Measurements from ENCODE around the gene RALGPS1.

Gene RALGPS1

DNA sequence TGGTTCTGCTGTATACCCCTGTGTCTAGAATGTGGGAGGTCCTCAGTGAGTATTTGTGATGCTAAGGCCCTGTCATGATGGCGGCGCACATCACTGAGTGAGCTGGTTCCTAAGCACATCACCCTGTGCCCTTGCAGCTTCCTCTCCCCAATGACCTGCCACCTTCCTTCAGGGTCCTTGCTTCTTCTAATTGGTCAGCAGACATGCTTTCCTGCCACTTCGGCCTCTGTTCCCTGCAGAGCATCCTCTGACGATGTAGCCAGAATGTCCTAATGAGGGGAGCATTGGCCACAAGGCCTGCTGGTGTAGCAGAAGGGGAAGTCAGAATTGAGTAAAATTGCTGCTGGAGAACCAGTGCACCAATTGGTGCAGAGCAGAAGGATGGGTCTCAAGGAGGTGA is 238.9 kb downstream of the RALGPS1 start:
- H3K27ac ChIP-seq (ENCODE audit: low read depth, low read length): no peak overlapping the region
- H3K27me3 ChIP-seq (ENCODE audit: control insufficient read depth, insufficient read depth, low read length): no peaks in the 10 kb centered on the region
- no peaks in the 10 kb centered on the region for H3K4me1 ChIP-seq (ENCODE audit: control insufficient read depth, insufficient read depth, low read length)
- no peak overlapping the region for H3K9ac ChIP-seq (ENCODE audit: low read depth, low read length)
- no peaks in the 10 kb centered on the region for H3K36me3 ChIP-seq (ENCODE audit: control insufficient read depth, insufficient read depth, low read length)
- no peak overlapping the region for H3K4me3 ChIP-seq (ENCODE audit: low read depth, low read length)
- no peaks in the 10 kb centered on the region for H3K9me3 ChIP-seq (ENCODE audit: control insufficient read depth, insufficient read depth, low read length)

DNA sequence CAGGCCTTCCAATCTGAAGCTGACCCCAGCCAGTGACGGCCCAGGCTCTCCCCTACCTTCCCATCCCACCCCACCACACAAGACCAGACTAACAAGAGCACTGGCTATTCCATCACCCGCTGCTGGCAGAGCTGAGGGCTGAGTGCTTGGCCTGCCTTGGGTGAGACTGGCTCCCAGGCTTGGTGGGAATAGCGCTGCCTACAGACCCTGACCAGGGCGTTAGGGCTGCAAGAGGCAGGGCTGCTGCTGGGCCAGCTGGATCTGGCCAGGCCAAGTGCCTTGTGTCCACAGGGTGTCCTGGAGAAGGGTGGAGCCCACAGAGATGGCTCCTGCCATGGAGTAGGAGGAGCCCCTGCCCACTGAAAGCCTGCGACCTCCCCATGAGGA is 239.4 kb downstream of the RALGPS1 start:
- Histone ChIP-seq H3K36me3 (ENCODE audit: control insufficient read depth, insufficient read depth, low read length) (no peaks in the 10 kb centered on the region), H3K9ac (ENCODE audit: low read depth, low read length) (no peak overlapping the region), H3K4me3 (ENCODE audit: low read depth, low read length) (no peak overlapping the region), H3K4me1 (ENCODE audit: control insufficient read depth, insufficient read depth, low read length) (peaks cover 3% of the 10 kb centered on the region), H3K27me3 (ENCODE audit: control insufficient read depth, insufficient read depth, low read length) (no peaks in the 10 kb centered on the region), H3K27ac (ENCODE audit: low read depth, low read length) (no peak overlapping the region), H3K9me3 (ENCODE audit: control insufficient read depth, insufficient read depth, low read length) (no peaks in the 10 kb centered on the region)

- Histone ChIP-seq H3K27ac (ENCODE audit: low read depth, low read length) (no peak overlapping the region), H3K4me3 (ENCODE audit: low read depth, low read length) (no peak overlapping the region), H3K9me3 (ENCODE audit: control insufficient read depth, insufficient read depth, low read length) (no peaks in the 10 kb centered on the region)
Observed at GRCh38 chr9:127154390-127155191, 240.0 kb downstream of the RALGPS1 start.

DNA sequence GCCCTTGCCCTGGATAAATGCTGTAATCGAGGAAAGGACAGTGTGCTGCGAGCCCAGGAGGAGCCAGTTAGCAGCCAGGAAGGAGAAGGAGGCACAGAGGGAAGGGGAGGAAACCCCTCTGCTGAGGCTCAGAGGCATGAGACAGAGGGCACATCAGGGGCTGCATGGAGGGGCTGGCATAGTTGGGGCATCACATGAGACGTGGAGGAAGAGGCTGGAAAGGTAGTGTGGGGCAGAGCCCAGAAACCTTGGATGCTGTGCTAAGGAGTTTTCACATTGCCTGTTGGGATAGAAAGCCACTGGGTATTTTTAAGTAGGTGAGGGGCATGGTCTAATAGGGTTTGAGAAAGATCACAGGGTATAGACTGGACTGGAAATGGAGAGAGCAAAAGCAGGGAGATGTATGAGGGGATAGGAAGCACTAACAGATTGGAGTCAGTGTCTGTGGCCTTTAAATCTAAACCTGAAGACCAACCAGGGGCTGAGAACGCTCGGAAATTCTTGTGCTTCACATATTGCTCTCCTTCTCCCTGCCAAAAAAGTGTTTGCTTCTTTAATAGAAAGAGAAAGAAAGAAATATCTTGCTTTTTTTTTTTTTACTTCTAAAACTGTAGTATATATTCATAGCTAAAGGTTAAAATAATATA is 240.9 kb downstream of the RALGPS1 start:
- no peaks in the 10 kb centered on the region for H3K27me3 ChIP-seq (ENCODE audit: control insufficient read depth, insufficient read depth, low read length)
- H3K36me3 ChIP-seq (ENCODE audit: control insufficient read depth, insufficient read depth, low read length): no peaks in the 10 kb centered on the region
- no peak overlapping the region for H3K9ac ChIP-seq (ENCODE audit: low read depth, low read length)
- no peak overlapping the region for H3K4me3 ChIP-seq (ENCODE audit: low read depth, low read length)
- peaks cover 16% of the 10 kb centered on the region for H3K4me1 ChIP-seq (ENCODE audit: control insufficient read depth, insufficient read depth, low read length)
- H3K27ac ChIP-seq (ENCODE audit: low read depth, low read length): no peak overlapping the region
- no peaks in the 10 kb centered on the region for H3K9me3 ChIP-seq (ENCODE audit: control insufficient read depth, insufficient read depth, low read length)

More at GRCh38 chr9:127154390-127155191, 240.0 kb downstream of the RALGPS1 start:
- Histone ChIP-seq H3K27me3 (ENCODE audit: control insufficient read depth, insufficient read depth, low read length) (no peaks in the 10 kb centered on the region), H3K4me1 (ENCODE audit: control insufficient read depth, insufficient read depth, low read length) (peaks cover 9% of the 10 kb centered on the region), H3K36me3 (ENCODE audit: control insufficient read depth, insufficient read depth, low read length) (no peaks in the 10 kb centered on the region), H3K9ac (ENCODE audit: low read depth, low read length) (no peak overlapping the region)

DNA sequence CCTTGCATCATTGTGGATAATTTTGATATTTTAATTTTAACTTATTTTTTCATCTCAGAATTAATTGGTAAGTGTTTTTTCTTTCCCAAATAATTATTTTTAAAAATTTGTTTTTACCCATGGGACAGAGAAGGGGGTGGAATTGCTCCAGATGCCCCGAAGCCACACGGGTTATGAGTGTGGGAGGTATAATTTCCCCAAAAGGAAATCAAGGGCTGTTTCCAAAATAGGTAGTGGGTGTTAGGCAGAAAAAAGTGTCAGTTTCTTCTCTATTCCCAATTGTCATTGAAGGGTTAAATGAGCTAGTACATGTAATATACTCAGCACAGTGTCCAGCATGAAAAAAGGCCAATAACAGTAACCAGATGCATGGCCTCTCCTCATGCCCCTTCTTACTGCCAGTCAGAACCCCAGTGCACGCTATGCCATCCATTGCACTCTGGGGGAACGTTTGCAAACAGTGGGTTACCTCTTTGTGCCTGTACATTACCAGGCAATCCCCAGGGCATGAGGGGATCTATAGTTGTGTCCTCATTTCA is 244.3 kb downstream of the RALGPS1 start:
- H3K27me3 ChIP-seq (ENCODE audit: control insufficient read depth, insufficient read depth, low read length): no peaks in the 10 kb centered on the region
- H3K4me3 ChIP-seq (ENCODE audit: low read depth, low read length): no peak overlapping the region
- H3K4me1 ChIP-seq (ENCODE audit: control insufficient read depth, insufficient read depth, low read length): peaks cover 23% of the 10 kb centered on the region
- H3K9ac ChIP-seq (ENCODE audit: low read depth, low read length): no peak overlapping the region
- peak overlapping the region; percentile 69 for H3K27ac ChIP-seq (ENCODE audit: low read depth, low read length)
- H3K36me3 ChIP-seq (ENCODE audit: control insufficient read depth, insufficient read depth, low read length): no peaks in the 10 kb centered on the region
- no peaks in the 10 kb centered on the region for H3K9me3 ChIP-seq (ENCODE audit: control insufficient read depth, insufficient read depth, low read length)

DNA sequence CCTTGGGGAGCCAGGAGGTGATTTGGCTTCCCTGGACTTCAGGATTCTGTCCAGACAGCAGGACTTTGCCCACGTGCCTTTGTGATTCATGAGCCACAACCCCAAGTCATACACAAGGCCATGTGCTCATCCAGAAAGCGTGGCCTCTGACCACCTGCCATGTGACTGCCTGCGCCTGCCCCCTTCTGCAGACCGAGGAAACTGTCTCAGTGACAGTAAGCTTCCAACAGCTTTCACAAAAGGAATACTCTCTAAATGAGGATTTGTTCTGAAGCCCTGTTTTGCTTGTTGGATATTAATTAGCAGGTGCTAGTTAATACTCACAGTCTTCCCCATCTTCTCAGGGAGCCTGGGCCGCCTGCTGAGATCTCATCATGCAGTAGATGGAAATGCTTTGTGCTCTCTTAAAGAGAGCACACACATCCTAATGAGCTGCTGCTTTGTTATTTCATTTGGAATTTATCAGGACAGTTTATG is 244.8 kb downstream of the RALGPS1 start:
- Histone ChIP-seq H3K27ac (ENCODE audit: low read depth, low read length) (peak overlapping the region; percentile 69), H3K36me3 (ENCODE audit: control insufficient read depth, insufficient read depth, low read length) (no peaks in the 10 kb centered on the region), H3K9me3 (ENCODE audit: control insufficient read depth, insufficient read depth, low read length) (no peaks in the 10 kb centered on the region), H3K9ac (ENCODE audit: low read depth, low read length) (no peak overlapping the region), H3K4me3 (ENCODE audit: low read depth, low read length) (no peak overlapping the region), H3K4me1 (ENCODE audit: control insufficient read depth, insufficient read depth, low read length) (peaks cover 23% of the 10 kb centered on the region), H3K27me3 (ENCODE audit: control insufficient read depth, insufficient read depth, low read length) (no peaks in the 10 kb centered on the region)

GRCh38 chr9:127159949-127160610 is 245.5 kb downstream of the RALGPS1 start:
- H3K4me3 ChIP-seq (ENCODE audit: low read depth, low read length): no peak overlapping the region
- H3K27me3 ChIP-seq (ENCODE audit: control insufficient read depth, insufficient read depth, low read length): no peaks in the 10 kb centered on the region
- peak overlapping the region; percentile 69 for H3K27ac ChIP-seq (ENCODE audit: low read depth, low read length)
- H3K36me3 ChIP-seq (ENCODE audit: control insufficient read depth, insufficient read depth, low read length): no peaks in the 10 kb centered on the region
- H3K9ac ChIP-seq (ENCODE audit: low read depth, low read length): no peak overlapping the region
- peaks cover 27% of the 10 kb centered on the region for H3K4me1 ChIP-seq (ENCODE audit: control insufficient read depth, insufficient read depth, low read length)
- H3K9me3 ChIP-seq (ENCODE audit: control insufficient read depth, insufficient read depth, low read length): no peaks in the 10 kb centered on the region

- no peaks in the 10 kb centered on the region for H3K9me3 ChIP-seq (ENCODE audit: control insufficient read depth, insufficient read depth, low read length)
- no peak overlapping the region for H3K27ac ChIP-seq (ENCODE audit: low read depth, low read length)
- no peak overlapping the region for H3K4me3 ChIP-seq (ENCODE audit: low read depth, low read length)
- peaks cover 34% of the 10 kb centered on the region for H3K4me1 ChIP-seq (ENCODE audit: control insufficient read depth, insufficient read depth, low read length)
- no peaks in the 10 kb centered on the region for H3K27me3 ChIP-seq (ENCODE audit: control insufficient read depth, insufficient read depth, low read length)
- H3K36me3 ChIP-seq (ENCODE audit: control insufficient read depth, insufficient read depth, low read length): no peaks in the 10 kb centered on the region
- no peak overlapping the region for H3K9ac ChIP-seq (ENCODE audit: low read depth, low read length)
Observed at GRCh38 chr9:127161081-127161624, 246.6 kb downstream of the RALGPS1 start.

GRCh38 chr9:127162046-127162863 is 247.7 kb downstream of the RALGPS1 start:
- Histone ChIP-seq H3K27me3 (ENCODE audit: control insufficient read depth, insufficient read depth, low read length) (no peaks in the 10 kb centered on the region), H3K36me3 (ENCODE audit: control insufficient read depth, insufficient read depth, low read length) (no peaks in the 10 kb centered on the region), H3K27ac (ENCODE audit: low read depth, low read length) (no peak overlapping the region), H3K4me3 (ENCODE audit: low read depth, low read length) (no peak overlapping the region), H3K4me1 (ENCODE audit: control insufficient read depth, insufficient read depth, low read length) (peaks cover 37% of the 10 kb centered on the region), H3K9ac (ENCODE audit: low read depth, low read length) (no peak overlapping the region), H3K9me3 (ENCODE audit: control insufficient read depth, insufficient read depth, low read length) (no peaks in the 10 kb centered on the region)

DNA sequence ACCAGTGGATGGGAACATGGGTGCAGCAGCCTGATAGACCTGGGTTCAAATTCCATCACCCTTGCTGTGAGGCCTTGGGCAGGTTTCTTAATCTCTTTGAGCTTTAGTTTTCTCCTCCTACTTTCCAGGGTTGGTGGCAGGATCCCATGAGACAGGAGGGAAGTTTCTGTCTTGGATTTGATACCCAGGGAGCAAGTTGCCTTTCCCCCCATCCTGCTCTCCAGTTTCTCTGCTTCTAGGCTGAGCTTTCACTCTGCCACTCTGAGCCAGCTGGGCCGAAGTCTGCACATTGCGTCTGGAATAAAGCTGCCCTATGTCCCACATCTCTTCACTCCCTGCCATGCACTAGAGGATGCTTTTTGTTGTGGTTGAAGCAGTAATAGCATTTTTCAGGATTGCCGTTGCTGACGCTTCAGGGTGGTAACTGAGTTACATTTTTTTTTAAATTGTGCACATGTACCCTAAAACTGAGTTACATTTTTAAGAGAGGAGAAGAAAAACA is 248.3 kb downstream of the RALGPS1 start:
- H3K27ac ChIP-seq (ENCODE audit: low read depth, low read length): no peak overlapping the region
- no peaks in the 10 kb centered on the region for H3K9me3 ChIP-seq (ENCODE audit: control insufficient read depth, insufficient read depth, low read length)
- H3K9ac ChIP-seq (ENCODE audit: low read depth, low read length): no peak overlapping the region
- no peak overlapping the region for H3K4me3 ChIP-seq (ENCODE audit: low read depth, low read length)
- no peaks in the 10 kb centered on the region for H3K27me3 ChIP-seq (ENCODE audit: control insufficient read depth, insufficient read depth, low read length)
- no peaks in the 10 kb centered on the region; the same call in 1 of the 2 replicates for H3K36me3 ChIP-seq (ENCODE audit: control insufficient read depth, insufficient read depth, low read length)
- H3K4me1 ChIP-seq (ENCODE audit: control insufficient read depth, insufficient read depth, low read length): peaks cover 37% of the 10 kb centered on the region
